Measurements from ENCODE around the gene PDE6D.

DNA sequence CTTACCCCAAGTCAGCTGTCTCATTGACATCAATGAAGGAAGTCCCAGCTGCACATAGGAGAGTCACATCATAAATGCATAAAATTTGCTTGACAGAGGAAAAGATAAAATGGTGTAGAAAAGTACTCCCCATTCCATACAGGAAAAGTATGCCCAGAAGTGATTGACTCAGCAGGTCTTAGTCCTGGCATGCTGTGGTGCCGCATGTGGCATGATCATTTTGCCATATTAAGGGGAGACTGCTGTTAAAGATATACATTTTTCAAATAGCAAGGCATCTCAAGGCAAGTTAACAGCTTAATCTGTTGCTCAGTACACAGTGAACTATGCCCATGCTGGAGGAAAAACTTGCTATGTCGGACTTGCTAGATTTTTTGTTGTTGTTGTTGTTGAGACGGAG lies 13.3 kb upstream of the PDE6D start:
- TF ChIP-seq POLR2AphosphoS5 (IDR thresholded peaks at IDR 0.05) (no peak), POLR2A (IDR thresholded peaks at IDR 0.05) (no peak)
- TF ChIP-seq, protein P1, sequence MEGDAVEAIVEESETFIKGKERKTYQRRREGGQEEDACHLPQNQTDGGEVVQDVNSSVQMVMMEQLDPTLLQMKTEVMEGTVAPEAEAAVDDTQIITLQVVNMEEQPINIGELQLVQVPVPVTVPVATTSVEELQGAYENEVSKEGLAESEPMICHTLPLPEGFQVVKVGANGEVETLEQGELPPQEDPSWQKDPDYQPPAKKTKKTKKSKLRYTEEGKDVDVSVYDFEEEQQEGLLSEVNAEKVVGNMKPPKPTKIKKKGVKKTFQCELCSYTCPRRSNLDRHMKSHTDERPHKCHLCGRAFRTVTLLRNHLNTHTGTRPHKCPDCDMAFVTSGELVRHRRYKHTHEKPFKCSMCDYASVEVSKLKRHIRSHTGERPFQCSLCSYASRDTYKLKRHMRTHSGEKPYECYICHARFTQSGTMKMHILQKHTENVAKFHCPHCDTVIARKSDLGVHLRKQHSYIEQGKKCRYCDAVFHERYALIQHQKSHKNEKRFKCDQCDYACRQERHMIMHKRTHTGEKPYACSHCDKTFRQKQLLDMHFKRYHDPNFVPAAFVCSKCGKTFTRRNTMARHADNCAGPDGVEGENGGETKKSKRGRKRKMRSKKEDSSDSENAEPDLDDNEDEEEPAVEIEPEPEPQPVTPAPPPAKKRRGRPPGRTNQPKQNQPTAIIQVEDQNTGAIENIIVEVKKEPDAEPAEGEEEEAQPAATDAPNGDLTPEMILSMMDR (IDR thresholded peaks at IDR 0.05), result no peak
